Esophagus squamous epithelium (tissue), 4 donors: ENCODE measurements around the gene GPR42.

Experiments used
- CTCF ChIP-seq, 6 experiments: fragments of 450-650 bp in 4 of 6; fragments of 200-600 bp in 2 of 6; sonication (generic) in 2 of 6; IDR thresholded peaks; one replicate each; pipeline ENCODE4 v1.5.1; 2016 to 2019; ENCODE audit warnings: antibody characterized with exemption in 6 of 6, mild to moderate bottlenecking in 4 of 6, moderate library complexity in 4 of 6
- POLR2A ChIP-seq, 4 donors: fragments of 450-650 bp; IDR thresholded peaks; one replicate each; pipeline ENCODE4 v1.6.1; 2017; ENCODE audit warnings: antibody characterized with exemption in 4 of 4, mild to moderate bottlenecking in 4 of 4, moderate library complexity in 3 of 4

- TF ChIP-seq CTCF (IDR thresholded peaks at IDR 0.05) (no peak), POLR2A (IDR thresholded peaks at IDR 0.05) (no peak)
Observed at GRCh38 chr19:35321291-35321690, 49.6 kb upstream of the GPR42 start.
